ENCODE measurements around the gene DMXL1.

GRCh38 chr5:119212026-119212425, 141.1 kb downstream of the DMXL1 start:
- TF ChIP-seq CTCF (IDR thresholded peaks at IDR 0.05) = no peak
- TF ChIP-seq POLR2A (IDR thresholded peaks at IDR 0.05) = no peak

Data from Peyer's patch (tissue), 4 donors.